ENCODE data around the gene CDH4. TPM values are rescaled to one million over a fixed set of nuclear protein-coding genes. Genes with fewer than 3 reads are reported as not detected.

The CDH4 gene
- total and polyA plus RNA-seq, 2 of the 8 experiments (the other 6 are each of a cell fraction or from before 2014, with no cell fraction given) = 4.3 to 7.9 TPM

- TF ChIP-seq KDM1A (IDR thresholded peaks at IDR 0.05; ENCODE audit: borderline replicate concordance, low read length) (peak; percentile 40; the same call in 1 of the 2 replicates), ASH2L (IDR thresholded peaks at IDR 0.05; ENCODE audit: low read length) (no peak), GTF2F1 (IDR thresholded peaks at IDR 0.05; ENCODE audit: borderline replicate concordance, low read depth, low read length) (no peak), ATF3 (IDR thresholded peaks at IDR 0.05; ENCODE audit: insufficient read depth, low read depth, low read length) (no peak), SRF (IDR thresholded peaks at IDR 0.05; ENCODE audit: low read depth, low read length) (no peak), RXRA (IDR thresholded peaks at IDR 0.05; ENCODE audit: insufficient read depth, low read depth, low read length) (no peak), RNF2 (IDR thresholded peaks at IDR 0.05; ENCODE audit: borderline replicate concordance, low read depth, low read length, missing control alignments, poor library complexity, severe bottlenecking) (no peak)
- H2BK120ac ChIP-seq (replicated peaks; ENCODE audit: low read depth, low read length) = peak overlapping the region; percentile 49
- no peak overlapping the region for H4K5ac ChIP-seq (ENCODE audit: insufficient read length, low read depth, low read length)
- peaks cover 0 to 13% of the 10 kb centered on the region in 2 experiments for H4K20me1 ChIP-seq (replicated peaks in 1 of 2; ENCODE audit: control insufficient read depth in 1 of 2, insufficient read depth in 2 of 2, low read length in 2 of 2)
- no peak overlapping the region for H2BK20ac ChIP-seq (ENCODE audit: low read length)
- no peak overlapping the region; the same call in 1 of the 2 replicates for H4K8ac ChIP-seq (ENCODE audit: extremely low read depth, insufficient read depth, low read length)
- H3K27me3 ChIP-seq (replicated peaks in 1 of 4; ENCODE audit: control insufficient read depth in 3 of 4, extremely low read depth in 1 of 4, insufficient read depth in 3 of 4, low read length in 3 of 4) = peaks cover 0 to 8% (median 2%) of the 10 kb centered on the region in 4 experiments; a peak in 5 of 7 replicates
- ChIA-PET CTCF (ENCODE audit: partially characterized antibody) (interaction anchor here (0.7 kb wide), 1 partner anchor 12 kb away, joined by 3 read pairs; no protein-coding TSS in a partner anchor), POLR2A (ENCODE audit: partially characterized antibody) (interaction anchor here (0.9 kb wide), 1 partner anchor 10 kb away, joined by 3 read pairs; no protein-coding TSS in a partner anchor)
- no peak overlapping the region for H3K14ac ChIP-seq (ENCODE audit: insufficient read length)
- FAIRE-seq = no peak
- 0 out of 2 replicates have a peak overlapping the region, but pooled peaks have one; percentile 96 for H2AK5ac ChIP-seq (ENCODE audit: low read depth, low read length)
- no peak overlapping the region for H3K27ac ChIP-seq (ENCODE audit: low read depth, low read length)
- H4K91ac ChIP-seq (replicated peaks; ENCODE audit: insufficient read length, low read length) = peak overlapping the region; percentile 72
- no peaks in the 10 kb centered on the region for H3K36me3 ChIP-seq (ENCODE audit: control insufficient read depth in 2 of 4, insufficient read depth in 4 of 4, low read length in 3 of 4)
- no peak overlapping the region for H2AFZ ChIP-seq (ENCODE audit: low read length)
- WGBS, 2 experiments (ENCODE audit: extremely low coverage in 1 of 2, insufficient coverage in 1 of 2, insufficient read length in 1 of 2, insufficient replicate concordance in 2 of 2, low coverage in 1 of 2, low lambda C conversion rate in 2 of 2, missing lambda C conversion rate in 1 of 2) = 89% methylated on average over 38 of the region's 38 CpGs; no CpG with 5 or more reads in 1 of the 2 experiments
- H3K79me2 ChIP-seq (ENCODE audit: control insufficient read depth in 1 of 2, insufficient read depth in 2 of 2, low read length in 2 of 2) = no peaks in the 10 kb centered on the region
- DNase-seq (ENCODE audit: low read depth in 1 of 2, low spot score in 2 of 2) = no peak
- no peak overlapping the region for H3K18ac ChIP-seq (ENCODE audit: extremely low read depth, low read length)
- peak overlapping the region; percentile 71; the same call in 1 of the 2 replicates for H2BK12ac ChIP-seq (ENCODE audit: low read depth, low read length)
- H3K4me2 ChIP-seq (ENCODE audit: insufficient read depth in 1 of 2, low read depth in 2 of 2, low read length in 2 of 2) = no peak overlapping the region
- peaks cover 13% of the 10 kb centered on the region for H3K23me2 ChIP-seq (ENCODE audit: low read depth, low read length)
- H2BK15ac ChIP-seq (ENCODE audit: low read length) = peak overlapping the region; percentile 65; the same call in 1 of the 2 replicates
- H3K9me3 ChIP-seq (ENCODE audit: insufficient read depth in 2 of 2, low read depth in 1 of 2, low read length in 1 of 2) = no peaks in the 10 kb centered on the region
- no peak overlapping the region; a peak in 1 of 7 replicates for H3K9ac ChIP-seq (replicated peaks in 1 of 4; ENCODE audit: extremely low read depth in 1 of 4, low read depth in 3 of 4, low read length in 3 of 4)
- 0 out of 7 replicates have a peak, but pooled peaks cover 0 to 5% (median 0%) of the 10 kb centered on the region in 4 experiments for H3K4me1 ChIP-seq (replicated peaks in 1 of 4; ENCODE audit: control insufficient read depth in 3 of 4, insufficient read depth in 4 of 4, low read length in 3 of 4)
- no peaks in the 10 kb centered on the region for H3K79me1 ChIP-seq (ENCODE audit: low read depth, low read length)
- no peak overlapping the region for H3K4me3 ChIP-seq (ENCODE audit: extremely low read depth in 1 of 4, insufficient read depth in 2 of 4, low read depth in 3 of 4, low read length in 4 of 4)
- peak overlapping the region; percentile 49 for H3K4ac ChIP-seq (replicated peaks; ENCODE audit: insufficient read length, low read depth, low read length)
- no peak overlapping the region for H3K56ac ChIP-seq (replicated peaks; ENCODE audit: insufficient read length, low read depth, low read length)
- H3K23ac ChIP-seq (ENCODE audit: insufficient read length) = peak overlapping the region; percentile 94
- peak overlapping the region; percentile 86; the same call in 1 of the 2 replicates for H2BK5ac ChIP-seq (ENCODE audit: low read depth, low read length)
These were observed 434.2 kb downstream of the CDH4 start for GRCh38 chr20:61686051-61686936.

Measured in H1 (cell line).